ENCODE data around the gene MBP.

The MBP gene

GRCh38 chr18:77133051-77133834 is 660 bp upstream of the MBP start:
- FAIRE-seq, result no peak

GRCh38 chr18:77131652-77132368 is 773 bp downstream of the MBP start:
- no peak for FAIRE-seq

GRCh38 chr18:77131100-77131651 is 1.4 kb downstream of the MBP start:
- FAIRE-seq, result no peak

- FAIRE-seq, result no peak
Measured at GRCh38 chr18:77130229-77131099, 2.1 kb downstream of the MBP start.

GRCh38 chr18:77129150-77129551 is 3.4 kb downstream of the MBP start:
- FAIRE-seq, result no peak

GRCh38 chr18:77127769-77128671 is 4.6 kb downstream of the MBP start:
- no peak for FAIRE-seq

- no peak for FAIRE-seq
Measured at GRCh38 chr18:77124452-77124922, 8.1 kb downstream of the MBP start.

- FAIRE-seq, result no peak
Measured at GRCh38 chr18:77123320-77124231, 9.0 kb downstream of the MBP start.

GRCh38 chr18:77121523-77121922 is 11.1 kb downstream of the MBP start:
- FAIRE-seq, result peak; percentile 19

GRCh38 chr18:77119851-77120491 is 12.6 kb downstream of the MBP start:
- FAIRE-seq, result no peak

GRCh38 chr18:77119101-77119850 is 13.3 kb downstream of the MBP start:
- no peak for FAIRE-seq

- FAIRE-seq, result no peak
Measured at GRCh38 chr18:77118256-77119090, 14.1 kb downstream of the MBP start.

GRCh38 chr18:77116201-77117080 is 16.1 kb downstream of the MBP start:
- FAIRE-seq, result no peak

- peak; percentile 36 for FAIRE-seq
Measured at GRCh38 chr18:77115192-77115953, 17.2 kb downstream of the MBP start.

- peak; percentile 89 for FAIRE-seq
Measured at GRCh38 chr18:77114415-77115191, 18.0 kb downstream of the MBP start.

- no peak for FAIRE-seq
Measured at GRCh38 chr18:77114152-77114414, 18.5 kb downstream of the MBP start.

All from G401.6 (cell line).